ENCODE measurements around the gene FGF18.
"Not testable (repeated sequence)": the region's sequence is repeated elsewhere in the genome, so short reads cannot be mapped to it uniquely, and the experiment has no call there.

Gene FGF18

GRCh38 chr5:171418982-171419687 lies at the start of gene FGF18:
Gene FGF18, plus strand, starts transcription at chr5:171419647. Its CDS starts 553 bp downstream, at chr5:171420200.
- no peak for DNase-seq (ENCODE audit: low read depth in 2 of 2)

- DNase-seq (ENCODE audit: low read depth in 2 of 2) = no peak
Measured at GRCh38 chr5:171369898-171370297, 49.5 kb upstream of the FGF18 start.

- not testable (repeated sequence) for DNase-seq (ENCODE audit: low read depth in 2 of 2)
Measured at GRCh38 chr5:171370881-171371280, 48.6 kb upstream of the FGF18 start.

GRCh38 chr5:171371326-171371725 lies 48.1 kb upstream of the FGF18 start:
- no peak for DNase-seq (ENCODE audit: low read depth in 2 of 2)

DNA sequence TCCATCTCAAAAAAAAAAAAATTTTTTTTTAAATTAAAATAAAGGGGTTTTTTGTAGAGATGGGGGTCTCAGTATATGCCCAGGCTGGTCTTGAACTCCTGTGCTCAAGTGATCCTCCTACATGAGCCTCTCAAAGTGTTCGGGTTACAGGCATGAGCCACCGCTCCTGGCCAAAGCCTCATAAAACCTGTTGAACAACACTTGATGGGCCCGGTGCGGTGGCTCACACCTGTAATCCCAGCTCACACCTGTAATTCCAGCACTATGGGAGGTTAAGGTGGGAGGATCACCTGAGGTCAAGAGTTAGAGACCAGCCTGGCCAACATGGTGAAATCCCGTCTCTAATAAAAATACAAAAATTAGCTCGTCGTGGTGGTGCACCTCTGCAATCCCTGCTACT lies 39.5 kb upstream of the FGF18 start:
- DNase-seq (ENCODE audit: low read depth in 2 of 2) = no peak

GRCh38 chr5:171384416-171384815 lies 35.0 kb upstream of the FGF18 start:
- DNase-seq (ENCODE audit: low read depth in 2 of 2) = not testable (repeated sequence)

DNA sequence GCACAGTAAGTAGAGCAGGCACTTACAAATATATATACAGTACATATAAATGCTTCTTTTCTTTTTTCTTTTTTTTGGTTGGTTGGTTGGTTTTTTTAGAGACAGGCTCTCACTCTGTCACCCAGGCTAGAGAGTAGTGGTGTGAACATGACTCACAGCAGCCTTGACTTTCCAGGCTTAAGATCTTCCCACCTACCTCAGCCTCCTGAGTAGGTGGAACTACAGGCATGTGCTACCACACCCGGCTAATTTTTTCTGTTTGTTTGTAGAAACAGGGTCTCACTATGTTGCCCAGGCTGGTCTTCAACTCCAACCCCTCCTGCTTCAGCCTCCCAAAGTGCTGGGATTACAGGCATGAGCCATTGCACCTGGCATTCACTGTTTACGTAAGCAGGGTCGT lies 34.4 kb upstream of the FGF18 start:
- DNase-seq (ENCODE audit: low read depth in 2 of 2) = not testable (repeated sequence)

- DNase-seq (ENCODE audit: low read depth in 2 of 2) = no peak
Measured at GRCh38 chr5:171386006-171386671, 33.3 kb upstream of the FGF18 start.

GRCh38 chr5:171386861-171387344 lies 32.5 kb upstream of the FGF18 start:
- DNase-seq (ENCODE audit: low read depth in 2 of 2) = no peak

GRCh38 chr5:171387345-171387969 lies 32.0 kb upstream of the FGF18 start, which contains the start of gene NPM1:
Gene NPM1, plus strand, starts transcription at chr5:171387849. Its CDS starts 100 bp downstream, at chr5:171387949.
- peak; percentile 93 to 98 for DNase-seq (ENCODE audit: low read depth in 2 of 2)

GRCh38 chr5:171387970-171388815 lies 31.3 kb upstream of the FGF18 start:
- DNase-seq (ENCODE audit: low read depth in 2 of 2) = peak; percentile 59 to 86

DNA sequence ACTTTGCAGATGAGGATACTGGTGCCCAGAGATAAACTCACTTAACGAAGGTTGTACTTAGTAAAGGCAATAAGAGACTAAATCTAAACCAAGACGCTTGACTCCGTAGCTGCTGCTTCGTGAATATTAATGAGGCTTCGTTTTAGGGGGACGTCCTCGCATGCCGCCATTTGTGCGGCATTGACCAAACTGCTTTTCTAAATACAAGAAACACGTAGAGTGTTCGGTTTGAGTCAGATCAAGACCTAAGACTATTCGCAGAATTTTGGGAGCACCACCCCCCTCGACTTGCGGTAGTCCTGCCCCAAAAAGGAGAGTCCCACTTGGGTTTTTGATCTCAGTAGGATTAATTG lies 30.7 kb upstream of the FGF18 start:
- DNase-seq (ENCODE audit: low read depth in 2 of 2) = peak in 1 of 2 donors; percentile 9

- DNase-seq (ENCODE audit: low read depth in 2 of 2) = no peak
Measured at GRCh38 chr5:171390883-171391677, 28.4 kb upstream of the FGF18 start.

GRCh38 chr5:171391996-171392577 lies 27.4 kb upstream of the FGF18 start:
- no peak for DNase-seq (ENCODE audit: low read depth in 2 of 2)

GRCh38 chr5:171392585-171393159 lies 26.8 kb upstream of the FGF18 start:
- DNase-seq (ENCODE audit: low read depth in 2 of 2) = no peak

GRCh38 chr5:171395042-171395441 lies 24.4 kb upstream of the FGF18 start:
- no peak for DNase-seq (ENCODE audit: low read depth in 2 of 2)

GRCh38 chr5:171396583-171396982 lies 22.9 kb upstream of the FGF18 start:
- not testable (repeated sequence) for DNase-seq (ENCODE audit: low read depth in 2 of 2)

DNA sequence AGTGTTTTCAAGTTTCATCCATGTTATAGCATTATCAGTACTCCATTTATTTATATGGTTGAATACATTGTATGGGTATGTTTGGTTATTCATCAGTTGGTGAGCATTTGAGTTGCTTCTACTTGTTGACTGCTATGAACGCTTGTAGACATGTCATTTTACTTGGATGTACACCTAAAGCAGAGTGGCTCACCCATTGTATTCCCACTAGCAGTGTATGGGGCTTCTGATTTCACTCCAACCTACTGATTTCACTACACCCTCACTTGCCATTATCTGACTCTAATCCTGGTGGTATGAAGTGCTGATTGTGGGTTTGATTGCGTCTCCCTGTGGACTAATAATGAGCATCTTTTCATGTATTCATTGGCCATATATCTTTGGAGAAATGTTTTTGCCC lies 22.3 kb upstream of the FGF18 start:
- DNase-seq (ENCODE audit: low read depth in 2 of 2) = no peak

GRCh38 chr5:171397599-171397998 lies 21.8 kb upstream of the FGF18 start:
- no peak for DNase-seq (ENCODE audit: low read depth in 2 of 2)

DNA sequence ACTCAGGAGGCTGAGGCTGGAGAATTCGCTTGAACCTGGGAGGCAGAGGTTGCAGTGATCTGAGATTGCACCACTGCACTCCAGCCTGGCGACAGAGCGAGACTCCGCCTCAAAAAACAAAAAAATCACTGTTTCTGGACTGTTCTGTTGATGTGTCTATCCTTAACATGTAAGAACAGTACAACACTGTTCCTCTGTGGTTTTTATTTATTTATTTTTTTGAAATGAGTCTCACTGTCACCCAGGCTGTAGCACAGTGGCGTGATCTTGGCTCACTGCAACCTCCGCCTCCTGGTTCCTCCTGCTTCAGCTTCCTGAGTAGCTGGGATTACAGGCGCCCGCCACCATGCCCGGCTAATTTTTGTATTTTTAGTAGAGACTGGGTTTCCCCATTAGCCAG lies 20.8 kb upstream of the FGF18 start:
- DNase-seq (ENCODE audit: low read depth in 2 of 2) = not testable (repeated sequence)
